Activated naive CD8-positive, alpha-beta T cell (primary cell): ENCODE measurements around the gene PPCDC.

ENCODE experiments used
- H3K27ac Mint-ChIP-seq: one replicate; pipeline ENCODE4 v1.8.0; 2021; ENCODE audit warnings: mixed read lengths
- H3K27me3 Mint-ChIP-seq: one replicate; pipeline ENCODE4 v1.8.0; 2021; ENCODE audit warnings: mixed read lengths
- H3K36me3 Mint-ChIP-seq: one replicate; pipeline ENCODE4 v1.8.0; 2021; ENCODE audit warnings: mixed read lengths
- H3K4me1 Mint-ChIP-seq: one replicate; pipeline ENCODE4 v1.8.0; 2021; ENCODE audit warnings: low read depth, mixed read lengths
- H3K4me3 Mint-ChIP-seq: one replicate; pipeline ENCODE4 v1.8.0; 2021; ENCODE audit warnings: mild to moderate bottlenecking, mixed read lengths
- H3K9me3 Mint-ChIP-seq: one replicate; pipeline ENCODE4 v1.8.0; 2021; ENCODE audit warnings: low read depth, mixed read lengths

Gene PPCDC

GRCh38 chr15:75045332-75046015, 22.1 kb downstream of the PPCDC start:
- Mint-ChIP-seq H3K27ac (no peak overlapping the region), H3K9me3 (no peaks in the 10 kb centered on the region), H3K4me1 (peaks cover 16% of the 10 kb centered on the region)

GRCh38 chr15:75048394-75048793, 25.0 kb downstream of the PPCDC start:
- H3K4me3 Mint-ChIP-seq, result no peak overlapping the region
- H3K27ac Mint-ChIP-seq, result no peak overlapping the region
- no peaks in the 10 kb centered on the region for H3K27me3 Mint-ChIP-seq
- peaks cover 4% of the 10 kb centered on the region for H3K36me3 Mint-ChIP-seq
- no peaks in the 10 kb centered on the region for H3K9me3 Mint-ChIP-seq
- H3K4me1 Mint-ChIP-seq, result peaks cover 8% of the 10 kb centered on the region

More at GRCh38 chr15:75045332-75046015, 22.1 kb downstream of the PPCDC start:
- Mint-ChIP-seq H3K36me3 (peaks cover 4% of the 10 kb centered on the region), H3K27me3 (no peaks in the 10 kb centered on the region), H3K4me3 (no peak overlapping the region)

GRCh38 chr15:75049392-75049791, 26.0 kb downstream of the PPCDC start:
- Mint-ChIP-seq H3K9me3 (no peaks in the 10 kb centered on the region), H3K36me3 (peaks cover 4% of the 10 kb centered on the region), H3K4me3 (no peak overlapping the region), H3K27ac (no peak overlapping the region), H3K4me1 (peaks cover 8% of the 10 kb centered on the region), H3K27me3 (no peaks in the 10 kb centered on the region)

- Mint-ChIP-seq H3K9me3 (no peaks in the 10 kb centered on the region), H3K4me1 (peaks cover 5% of the 10 kb centered on the region), H3K36me3 (no peaks in the 10 kb centered on the region), H3K4me3 (no peak overlapping the region), H3K27me3 (no peaks in the 10 kb centered on the region), H3K27ac (no peak overlapping the region)
Observed at GRCh38 chr15:75050283-75050682, 26.9 kb downstream of the PPCDC start.

- Mint-ChIP-seq H3K9me3 (no peaks in the 10 kb centered on the region), H3K4me1 (peaks cover 3% of the 10 kb centered on the region), H3K27ac (no peak overlapping the region), H3K27me3 (no peaks in the 10 kb centered on the region), H3K36me3 (peaks cover 2% of the 10 kb centered on the region), H3K4me3 (no peak overlapping the region)
Observed at GRCh38 chr15:75051191-75051608, 27.8 kb downstream of the PPCDC start.

GRCh38 chr15:75051711-75052110, 28.3 kb downstream of the PPCDC start:
- Mint-ChIP-seq H3K36me3 (peaks cover 2% of the 10 kb centered on the region), H3K27ac (no peak overlapping the region), H3K27me3 (no peaks in the 10 kb centered on the region), H3K4me1 (peaks cover 2% of the 10 kb centered on the region), H3K9me3 (no peaks in the 10 kb centered on the region), H3K4me3 (no peak overlapping the region)

- Mint-ChIP-seq H3K9me3 (no peaks in the 10 kb centered on the region), H3K36me3 (peaks cover 2% of the 10 kb centered on the region), H3K4me1 (no peaks in the 10 kb centered on the region), H3K4me3 (no peak overlapping the region), H3K27ac (no peak overlapping the region), H3K27me3 (no peaks in the 10 kb centered on the region)
Observed at GRCh38 chr15:75052972-75053747, 29.8 kb downstream of the PPCDC start.

- Mint-ChIP-seq H3K4me1 (no peaks in the 10 kb centered on the region), H3K9me3 (no peaks in the 10 kb centered on the region), H3K27me3 (no peaks in the 10 kb centered on the region), H3K27ac (no peak overlapping the region), H3K36me3 (peaks cover 2% of the 10 kb centered on the region), H3K4me3 (no peak overlapping the region)
Observed at GRCh38 chr15:75053748-75054125, 30.3 kb downstream of the PPCDC start.

GRCh38 chr15:75054172-75054897, 30.9 kb downstream of the PPCDC start:
- Mint-ChIP-seq H3K27me3 (no peaks in the 10 kb centered on the region), H3K36me3 (peaks cover 2% of the 10 kb centered on the region), H3K4me3 (no peak overlapping the region)

GRCh38 chr15:75056036-75056435, 32.6 kb downstream of the PPCDC start:
- Mint-ChIP-seq H3K9me3 (no peaks in the 10 kb centered on the region), H3K27me3 (no peaks in the 10 kb centered on the region), H3K4me3 (no peak overlapping the region), H3K36me3 (peaks cover 2% of the 10 kb centered on the region), H3K27ac (no peak overlapping the region), H3K4me1 (no peaks in the 10 kb centered on the region)

More at GRCh38 chr15:75054172-75054897, 30.9 kb downstream of the PPCDC start:
- Mint-ChIP-seq H3K4me1 (no peaks in the 10 kb centered on the region), H3K27ac (no peak overlapping the region), H3K9me3 (no peaks in the 10 kb centered on the region)

- Mint-ChIP-seq H3K4me1 (no peaks in the 10 kb centered on the region), H3K27ac (no peak overlapping the region), H3K27me3 (no peaks in the 10 kb centered on the region), H3K4me3 (no peak overlapping the region), H3K36me3 (peaks cover 2% of the 10 kb centered on the region), H3K9me3 (no peaks in the 10 kb centered on the region)
Observed at GRCh38 chr15:75058127-75058905, 34.9 kb downstream of the PPCDC start.

GRCh38 chr15:75059607-75060006, 36.2 kb downstream of the PPCDC start:
- H3K4me3 Mint-ChIP-seq, result no peak overlapping the region
- H3K27me3 Mint-ChIP-seq, result no peaks in the 10 kb centered on the region
- H3K4me1 Mint-ChIP-seq, result no peaks in the 10 kb centered on the region
- no peak overlapping the region for H3K27ac Mint-ChIP-seq
- peaks cover 2% of the 10 kb centered on the region for H3K36me3 Mint-ChIP-seq
- H3K9me3 Mint-ChIP-seq, result no peaks in the 10 kb centered on the region

- H3K9me3 Mint-ChIP-seq, result no peaks in the 10 kb centered on the region
- H3K27me3 Mint-ChIP-seq, result no peaks in the 10 kb centered on the region
- H3K27ac Mint-ChIP-seq, result no peak overlapping the region
- H3K4me1 Mint-ChIP-seq, result peaks cover 13% of the 10 kb centered on the region
- H3K36me3 Mint-ChIP-seq, result no peaks in the 10 kb centered on the region
- no peak overlapping the region for H3K4me3 Mint-ChIP-seq
Observed at GRCh38 chr15:75061272-75061671, 37.9 kb downstream of the PPCDC start.

GRCh38 chr15:75062706-75063105, 39.3 kb downstream of the PPCDC start:
- no peaks in the 10 kb centered on the region for H3K9me3 Mint-ChIP-seq
- H3K36me3 Mint-ChIP-seq, result no peaks in the 10 kb centered on the region
- H3K27ac Mint-ChIP-seq, result no peak overlapping the region
- peaks cover 28% of the 10 kb centered on the region for H3K4me1 Mint-ChIP-seq
- H3K4me3 Mint-ChIP-seq, result no peak overlapping the region
- no peaks in the 10 kb centered on the region for H3K27me3 Mint-ChIP-seq
